ENCODE results near the gene E2F7.

The E2F7 gene

DNA sequence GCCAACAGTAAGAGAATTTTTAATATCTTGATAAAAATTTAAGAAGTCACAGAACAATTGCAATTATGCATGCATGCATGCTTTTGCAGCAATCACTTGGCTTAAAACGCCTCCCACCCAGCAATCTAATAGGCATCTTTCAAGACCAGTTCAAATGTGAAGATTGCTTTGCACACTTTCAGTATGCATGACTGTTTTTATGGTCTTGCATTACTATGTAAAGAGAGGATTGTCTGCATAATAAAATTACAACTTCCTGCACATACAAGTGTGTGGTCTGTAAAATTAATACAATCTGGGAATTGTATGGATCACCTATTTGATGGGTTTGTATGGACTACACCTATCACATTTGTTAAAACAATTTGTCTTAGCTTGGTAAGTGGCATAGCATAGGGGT is 48.8 kb downstream of the E2F7 start:
- TF ChIP-seq, protein P1, sequence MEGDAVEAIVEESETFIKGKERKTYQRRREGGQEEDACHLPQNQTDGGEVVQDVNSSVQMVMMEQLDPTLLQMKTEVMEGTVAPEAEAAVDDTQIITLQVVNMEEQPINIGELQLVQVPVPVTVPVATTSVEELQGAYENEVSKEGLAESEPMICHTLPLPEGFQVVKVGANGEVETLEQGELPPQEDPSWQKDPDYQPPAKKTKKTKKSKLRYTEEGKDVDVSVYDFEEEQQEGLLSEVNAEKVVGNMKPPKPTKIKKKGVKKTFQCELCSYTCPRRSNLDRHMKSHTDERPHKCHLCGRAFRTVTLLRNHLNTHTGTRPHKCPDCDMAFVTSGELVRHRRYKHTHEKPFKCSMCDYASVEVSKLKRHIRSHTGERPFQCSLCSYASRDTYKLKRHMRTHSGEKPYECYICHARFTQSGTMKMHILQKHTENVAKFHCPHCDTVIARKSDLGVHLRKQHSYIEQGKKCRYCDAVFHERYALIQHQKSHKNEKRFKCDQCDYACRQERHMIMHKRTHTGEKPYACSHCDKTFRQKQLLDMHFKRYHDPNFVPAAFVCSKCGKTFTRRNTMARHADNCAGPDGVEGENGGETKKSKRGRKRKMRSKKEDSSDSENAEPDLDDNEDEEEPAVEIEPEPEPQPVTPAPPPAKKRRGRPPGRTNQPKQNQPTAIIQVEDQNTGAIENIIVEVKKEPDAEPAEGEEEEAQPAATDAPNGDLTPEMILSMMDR (IDR thresholded peaks at IDR 0.05; ENCODE audit: borderline replicate concordance, insufficient read depth, low read depth, low read length) = no peak
- H3K4me3 ChIP-seq (ENCODE audit: low read depth, low read length) = no peak overlapping the region

DNA sequence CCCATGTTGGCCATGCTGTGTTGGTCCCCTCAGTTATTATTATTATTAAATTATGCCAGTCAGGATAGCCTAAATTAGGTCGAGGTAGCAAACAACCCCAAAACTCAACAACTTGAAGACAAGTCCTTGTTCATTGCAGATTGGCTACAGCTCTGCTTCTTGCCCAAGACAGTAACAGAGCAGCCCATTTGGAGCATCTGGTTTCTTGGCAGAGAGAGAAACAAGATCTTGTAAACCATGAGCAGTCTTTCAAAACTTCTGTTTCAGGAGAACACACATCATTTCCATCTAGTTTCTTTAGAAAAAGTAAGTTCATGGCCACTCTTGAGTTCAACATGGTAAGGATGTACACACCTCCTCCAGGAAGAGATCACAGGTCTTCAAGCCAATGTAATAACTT is 52.3 kb downstream of the E2F7 start:
- TF ChIP-seq, protein P1 (IDR thresholded peaks at IDR 0.05; ENCODE audit: borderline replicate concordance, insufficient read depth, low read depth, low read length) = no peak
- H3K4me3 ChIP-seq (ENCODE audit: low read depth, low read length) = no peak overlapping the region

DNA sequence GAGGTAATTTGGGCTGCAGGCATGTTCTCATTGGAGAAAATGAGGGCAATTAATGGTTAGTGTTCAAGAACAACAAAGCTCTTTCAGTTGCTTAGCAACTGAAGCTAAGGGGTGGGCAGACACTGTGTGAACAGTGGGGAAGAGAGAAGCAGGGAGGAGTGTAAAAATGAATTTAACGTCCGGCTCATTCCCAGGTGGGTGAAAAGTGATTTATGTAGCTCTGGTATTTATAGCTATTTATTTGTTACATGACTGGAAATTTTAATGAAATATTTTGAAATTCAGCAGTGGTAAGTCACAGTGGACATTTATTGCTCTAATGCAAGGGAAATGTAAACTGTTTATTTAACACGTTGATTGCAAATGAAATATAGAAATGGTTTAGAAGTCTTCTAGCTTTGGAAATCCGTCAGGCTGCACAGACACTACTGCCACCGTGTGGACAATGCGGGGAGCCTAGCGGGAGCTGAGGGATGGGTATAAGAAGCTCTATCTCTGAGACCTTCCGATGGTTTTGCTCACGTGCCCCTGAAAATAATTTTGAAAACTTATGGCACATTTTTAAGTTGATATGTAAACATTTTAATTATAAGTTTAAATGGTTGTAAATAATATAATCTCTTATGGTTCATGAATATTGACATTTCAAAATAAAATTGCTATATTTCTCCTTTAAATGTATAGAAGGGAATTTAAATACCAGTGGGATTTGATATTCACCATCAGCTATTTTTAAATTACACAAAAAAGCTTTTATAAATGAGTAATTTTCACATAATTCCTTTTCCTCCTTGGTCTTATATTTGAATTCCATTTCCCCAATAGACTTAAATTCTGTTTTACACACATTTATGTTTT is 54.4 kb downstream of the E2F7 start:
- TF ChIP-seq, protein P1 (IDR thresholded peaks at IDR 0.05; ENCODE audit: borderline replicate concordance, insufficient read depth, low read depth, low read length) = peak; percentile 85

DNA sequence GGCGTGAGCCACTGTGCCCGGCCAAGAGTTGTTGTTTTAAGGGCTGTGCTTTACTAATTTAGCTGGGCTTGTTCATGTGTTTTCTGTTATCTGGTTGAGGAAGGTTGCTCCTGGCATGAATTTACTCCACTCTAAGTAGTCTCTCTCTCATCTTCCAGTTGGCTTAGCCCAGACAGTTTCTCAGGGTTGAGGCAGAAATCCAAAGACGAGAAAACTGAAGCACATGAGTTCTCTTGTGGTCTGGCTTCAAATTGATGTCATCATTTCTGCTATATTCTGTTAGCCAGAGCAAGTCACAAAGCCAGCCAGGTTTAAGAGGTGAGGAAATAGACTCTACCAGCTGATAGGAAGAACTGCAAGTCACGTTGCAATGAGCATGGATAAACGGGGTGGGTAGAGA is 57.9 kb downstream of the E2F7 start:
- H3K4me3 ChIP-seq (ENCODE audit: low read depth, low read length) = no peak overlapping the region
- TF ChIP-seq, protein P1 (IDR thresholded peaks at IDR 0.05; ENCODE audit: borderline replicate concordance, insufficient read depth, low read depth, low read length) = no peak

More for the DNA sequence above, 54.4 kb downstream of the E2F7 start:
- no peak overlapping the region for H3K4me3 ChIP-seq (ENCODE audit: low read depth, low read length)

DNA sequence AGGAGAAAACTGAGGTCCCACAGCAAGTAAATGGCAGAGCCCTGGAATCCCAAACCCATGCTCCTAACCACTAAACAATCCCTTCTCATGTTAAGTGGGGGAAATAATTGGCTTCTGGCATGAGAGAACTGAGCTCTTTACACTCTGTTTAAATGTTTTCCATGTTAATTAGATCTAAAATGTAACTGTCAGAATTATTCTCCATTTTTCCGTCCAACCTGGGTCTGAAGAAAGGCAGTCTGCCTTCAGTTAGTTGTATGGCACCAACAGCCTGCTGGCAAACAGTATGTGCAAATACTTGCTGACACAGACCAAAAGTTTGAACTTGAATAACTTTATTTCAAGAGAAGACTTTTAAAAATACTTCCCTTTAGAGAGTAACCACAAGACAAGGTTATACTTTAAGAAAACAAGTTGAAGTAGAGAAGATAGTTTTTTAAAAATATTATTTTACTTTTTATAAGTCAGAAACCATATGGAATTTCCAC is 59.7 kb downstream of the E2F7 start:
- H3K4me3 ChIP-seq (ENCODE audit: low read depth, low read length) = no peak overlapping the region
- TF ChIP-seq, protein P1 (IDR thresholded peaks at IDR 0.05; ENCODE audit: borderline replicate concordance, insufficient read depth, low read depth, low read length) = no peak

DNA sequence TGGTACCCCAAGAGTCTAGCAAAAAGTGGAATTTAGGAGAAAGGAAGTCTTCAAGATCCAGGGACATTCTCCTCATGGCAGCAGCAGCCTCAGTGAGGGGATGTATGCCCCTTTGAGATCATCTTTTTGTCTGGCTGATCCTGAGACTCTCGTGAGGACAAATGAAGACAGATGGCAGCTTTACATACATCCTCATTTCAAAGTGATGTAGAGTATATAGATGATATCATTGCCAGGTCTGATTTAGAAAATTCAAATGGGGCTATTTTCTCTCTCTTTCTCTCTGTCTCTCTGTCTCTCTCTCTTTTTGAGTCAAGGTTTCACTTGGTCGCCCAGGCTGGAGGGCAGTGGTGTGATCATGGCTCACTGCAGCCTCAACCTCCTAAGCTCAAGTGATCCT is 61.5 kb downstream of the E2F7 start:
- TF ChIP-seq, protein P1 (IDR thresholded peaks at IDR 0.05; ENCODE audit: borderline replicate concordance, insufficient read depth, low read depth, low read length) = no peak
- no peak overlapping the region for H3K4me3 ChIP-seq (ENCODE audit: low read depth, low read length)

DNA sequence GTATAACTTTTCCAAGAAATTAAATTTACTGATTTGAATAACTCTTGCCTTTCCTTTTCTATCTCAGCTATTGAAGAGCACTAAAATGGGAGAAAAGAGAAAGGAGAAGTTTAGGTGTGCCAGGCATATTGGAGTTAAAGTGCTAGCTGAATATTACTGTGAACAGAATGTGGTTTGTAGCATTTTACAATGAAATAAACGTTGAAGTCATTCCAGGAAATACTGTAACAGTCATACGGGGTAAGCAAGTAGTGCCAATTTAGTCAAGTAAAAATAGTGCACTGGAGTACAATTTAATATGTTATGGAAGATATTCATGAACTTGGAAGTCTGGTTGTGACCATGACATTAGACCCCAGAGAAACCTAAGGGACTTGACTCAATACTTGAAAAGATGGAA is 62.1 kb downstream of the E2F7 start:
- TF ChIP-seq, protein P1 (IDR thresholded peaks at IDR 0.05; ENCODE audit: borderline replicate concordance, insufficient read depth, low read depth, low read length) = no peak
- no peak overlapping the region for H3K4me3 ChIP-seq (ENCODE audit: low read depth, low read length)

Measured in GM12875 (cell line).